RPMI7951 (cell line): ENCODE results near the gene CD28. TPM values are rescaled to one million over a fixed set of nuclear protein-coding genes. Genes with fewer than 3 reads are reported as not detected.

Source experiments
- DNase-seq: peaks from one replicate; pipeline ENCODE4 v3.0.0-alpha.2; 2012; ENCODE audit warnings: low read depth
- total RNA-seq: library from RNA; depleted of rRNA; stranded (reverse); fragments of >200 nt; shearing (Covaris generic); gene quantifications from 2 replicates; pipeline ENCODE4 v1.2.3, GENCODE V29; 2014; rRNA removed

CD28 gene
- not detected in 2 replicates for total RNA-seq

DNA sequence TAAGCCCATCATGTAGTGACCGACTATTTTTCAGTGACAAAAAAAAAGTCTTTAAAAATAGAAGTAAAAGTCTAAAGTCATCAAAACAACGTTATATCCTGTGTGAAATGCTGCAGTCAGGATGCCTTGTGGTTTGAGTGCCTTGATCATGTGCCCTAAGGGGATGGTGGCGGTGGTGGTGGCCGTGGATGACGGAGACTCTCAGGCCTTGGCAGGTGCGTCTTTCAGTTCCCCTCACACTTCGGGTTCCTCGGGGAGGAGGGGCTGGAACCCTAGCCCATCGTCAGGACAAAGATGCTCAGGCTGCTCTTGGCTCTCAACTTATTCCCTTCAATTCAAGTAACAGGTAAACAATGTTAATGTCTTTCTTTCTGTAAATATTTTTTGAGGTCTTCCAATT, at the start of gene CD28:
Gene CD28, plus strand, starts transcription at position 237 of the 400 bp plus-strand sequence. Its CDS starts 58 bp downstream, at position 295.
- peak; percentile 74 for DNase-seq

DNA sequence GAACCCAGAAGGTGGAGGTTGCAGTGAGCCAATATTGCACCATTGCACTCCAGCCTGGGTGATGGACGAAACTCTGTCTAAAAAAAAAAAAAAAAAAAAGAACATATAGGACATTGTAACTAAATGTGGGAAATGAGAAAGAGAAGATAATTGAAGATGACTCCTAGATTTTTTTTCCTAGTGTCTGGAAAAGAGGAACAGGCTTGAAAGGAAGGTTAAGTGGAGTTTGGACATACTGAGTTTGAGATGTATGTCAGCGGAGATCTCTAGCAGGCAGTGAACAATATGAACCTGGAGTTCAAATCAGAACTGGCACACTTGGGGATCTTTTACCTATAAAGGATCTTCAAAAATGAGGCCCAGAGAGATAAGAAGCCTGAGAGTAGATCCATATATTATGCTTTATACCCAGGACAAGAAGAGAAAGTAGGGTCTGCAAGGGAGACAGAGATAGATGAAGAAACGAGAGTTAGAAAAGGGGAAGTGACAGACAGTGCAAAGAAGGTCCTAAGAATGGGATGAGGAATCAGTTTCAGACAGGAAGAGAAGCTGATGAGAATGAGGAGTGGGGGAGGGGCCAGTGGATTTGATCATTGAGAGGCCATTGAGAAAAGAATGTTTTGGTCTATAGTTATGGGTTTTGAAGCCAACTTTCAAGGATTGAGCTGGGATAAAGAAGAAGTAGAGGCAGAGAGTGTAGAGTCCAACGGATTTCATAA, 46.9 kb upstream of the CD28 start:
- no peak for DNase-seq

DNA sequence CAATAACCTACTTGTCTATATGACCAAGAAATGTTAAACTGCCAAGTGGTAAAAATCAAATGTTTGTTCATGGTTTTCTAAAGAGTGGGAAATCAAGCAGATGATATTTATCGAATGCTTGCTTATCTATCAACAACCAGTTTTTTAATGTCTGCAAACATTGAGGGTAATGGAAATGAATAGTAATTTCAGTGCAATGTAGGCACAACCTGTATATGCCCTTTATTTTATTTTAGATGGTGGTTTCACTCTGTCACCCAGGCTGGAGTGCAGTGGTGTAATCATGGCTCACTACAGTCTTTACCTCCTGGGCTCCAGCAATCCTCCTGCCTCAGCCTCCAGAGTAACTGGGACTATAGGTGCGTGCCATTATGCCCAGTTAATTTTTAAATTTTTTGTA, 46.0 kb upstream of the CD28 start:
- DNase-seq = no peak

DNA sequence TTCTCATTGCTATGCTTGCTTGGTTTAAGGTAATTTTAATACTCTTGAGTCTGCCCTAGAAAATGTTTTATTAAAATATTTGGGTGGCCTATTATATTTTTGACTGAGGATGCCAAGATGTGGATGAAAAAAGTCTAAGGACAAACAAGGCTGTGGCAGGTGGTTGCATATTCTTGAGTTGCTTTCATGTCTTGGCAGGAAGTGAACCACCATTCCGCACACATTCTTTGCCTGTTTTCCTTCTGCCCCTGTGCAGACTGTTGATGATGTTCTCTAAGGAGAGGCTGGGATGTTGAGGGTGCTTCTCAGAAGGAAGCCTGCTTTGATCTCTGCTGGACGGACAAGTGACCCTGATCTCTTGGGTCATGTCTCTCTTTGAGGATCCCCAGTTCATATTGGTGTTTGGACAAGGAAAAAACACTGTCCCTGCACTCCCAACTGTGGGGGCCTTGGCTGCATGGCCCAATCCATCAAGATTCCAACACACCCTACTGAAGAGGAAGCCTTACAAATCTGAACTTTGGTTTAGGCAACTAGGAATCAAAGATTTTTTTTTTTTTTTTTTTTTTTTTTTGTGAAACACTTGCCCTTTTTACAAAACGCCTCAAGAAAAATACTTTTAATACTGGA, 45.0 kb upstream of the CD28 start:
- no peak for DNase-seq

DNA sequence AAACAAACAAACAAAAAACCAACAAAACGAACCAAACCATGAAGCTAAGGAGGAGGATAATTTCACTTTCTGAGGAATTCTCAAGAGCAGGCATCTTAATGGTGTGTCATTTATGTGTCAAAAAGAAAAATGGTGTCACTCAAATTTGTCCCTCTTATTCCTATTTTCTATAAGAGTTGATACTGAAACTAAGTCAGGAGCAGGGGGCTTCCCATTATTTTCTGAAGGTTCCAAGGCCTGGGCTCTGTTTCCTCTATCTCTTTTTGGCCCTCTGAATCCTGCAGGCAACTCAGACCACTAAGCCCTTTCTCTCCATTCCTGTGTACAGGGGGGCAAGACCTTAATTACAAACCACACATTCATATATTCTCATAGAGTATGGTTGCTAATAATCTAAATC, 44.0 kb upstream of the CD28 start:
- no peak for DNase-seq

DNA sequence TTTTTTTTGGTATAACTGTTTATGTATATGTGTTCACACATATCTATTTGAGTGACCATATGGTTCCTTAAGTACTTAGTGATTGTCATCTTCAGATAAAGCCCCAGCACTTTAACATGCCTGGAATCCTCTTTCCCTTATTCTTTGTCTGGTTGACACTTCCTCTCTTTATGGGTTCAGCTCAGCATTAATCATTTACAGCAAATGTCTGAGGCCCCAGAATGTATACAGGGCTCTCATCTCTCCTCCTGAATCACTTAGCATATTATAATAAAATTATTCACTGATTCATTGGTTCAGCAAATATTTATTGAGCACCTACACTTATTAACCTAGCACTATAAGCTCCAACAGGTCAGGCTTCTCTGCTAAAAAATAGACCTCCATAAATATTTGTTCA, 43.5 kb upstream of the CD28 start:
- DNase-seq = no peak

DNA sequence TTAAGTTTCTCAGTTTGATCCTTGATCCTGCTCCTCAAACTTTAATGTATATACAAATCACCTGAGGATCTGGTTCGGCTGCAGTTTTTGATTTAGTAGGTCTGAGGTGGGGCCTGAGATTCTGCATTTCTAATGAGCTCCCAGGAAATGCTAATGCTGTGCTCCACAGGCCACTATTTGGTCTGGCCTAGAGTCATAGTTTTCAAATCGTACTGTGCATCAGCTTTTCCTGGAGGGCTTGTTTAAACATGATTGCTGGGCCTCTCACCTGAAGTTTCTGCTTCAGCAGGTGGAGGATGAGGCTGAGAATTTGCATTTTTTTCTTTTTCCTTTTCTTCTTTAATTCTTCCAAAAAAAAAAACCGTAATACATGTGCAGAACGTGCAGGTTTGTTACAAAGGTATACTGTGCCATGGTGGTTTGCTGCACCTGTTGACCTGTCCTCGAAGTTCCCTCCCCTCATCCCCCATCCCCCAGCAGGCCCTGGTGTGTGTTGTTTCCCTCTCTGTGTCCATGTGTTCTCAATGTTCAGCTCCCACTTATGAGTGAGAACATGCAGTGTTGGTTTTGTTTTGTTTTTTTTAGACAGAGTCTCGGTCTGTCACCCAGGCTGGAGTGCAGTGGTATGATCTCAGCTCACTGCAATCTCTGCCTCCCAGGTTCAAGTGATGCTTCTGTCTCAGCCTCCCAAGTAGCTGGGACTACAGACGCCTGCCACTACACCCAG, 42.2 kb upstream of the CD28 start:
- no peak for DNase-seq

DNA sequence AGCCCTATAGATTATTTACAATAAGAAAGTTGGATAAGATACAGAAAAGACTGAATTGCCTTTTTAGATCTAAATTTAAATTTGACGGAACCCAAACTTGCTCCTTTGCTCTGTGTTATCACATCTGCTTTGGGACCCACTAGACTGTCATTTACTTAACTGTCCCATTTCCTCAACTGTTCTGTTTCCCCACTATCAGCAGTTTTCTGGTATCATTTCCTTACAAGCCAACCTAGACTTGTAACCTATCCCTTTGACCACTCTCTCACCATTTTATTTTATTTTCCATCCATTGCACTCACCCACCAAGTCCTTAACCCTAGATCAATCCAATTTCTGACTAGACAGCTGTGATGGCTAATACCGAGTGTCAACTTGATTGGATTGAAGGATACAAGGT, 38.6 kb upstream of the CD28 start:
- no peak for DNase-seq

DNA sequence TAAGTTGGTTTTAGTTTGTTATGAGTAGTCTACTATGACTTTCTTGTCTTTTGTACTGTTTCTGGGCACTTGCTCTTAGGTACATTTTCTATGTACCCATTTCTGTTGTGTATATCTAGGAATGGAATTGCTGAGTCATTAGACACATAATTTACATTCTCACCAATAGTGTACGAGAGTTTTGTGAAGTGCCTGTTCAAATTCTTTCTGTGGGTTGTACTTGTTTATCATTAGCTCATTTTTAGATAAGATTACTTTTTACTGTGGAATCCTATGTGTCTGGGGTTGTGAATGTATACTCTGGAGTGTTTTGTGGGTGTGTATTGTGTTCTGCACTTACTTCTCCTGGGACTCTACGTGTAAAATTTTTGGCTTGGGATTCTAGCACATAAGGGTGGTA, 36.6 kb upstream of the CD28 start:
- peak; percentile 20 for DNase-seq

DNA sequence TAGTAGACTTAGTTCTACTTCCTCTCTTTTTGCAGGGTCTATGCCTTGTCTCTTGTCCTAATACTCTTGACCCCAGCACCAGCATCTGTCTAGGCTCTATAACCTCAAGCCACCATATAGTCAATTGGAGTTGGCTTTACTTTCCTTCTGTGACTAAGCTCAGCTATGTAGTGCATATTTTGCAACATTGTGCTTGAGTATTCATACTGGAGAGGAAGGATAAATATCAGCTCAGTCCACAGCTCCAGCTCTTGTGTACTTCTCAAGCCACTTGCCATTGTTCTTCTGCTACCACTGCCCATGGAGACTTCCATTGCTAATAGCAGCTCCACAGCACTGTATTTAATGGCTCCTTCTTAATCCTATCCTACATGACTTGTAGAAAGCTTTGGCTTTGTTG, 35.5 kb upstream of the CD28 start:
- no peak for DNase-seq

DNA sequence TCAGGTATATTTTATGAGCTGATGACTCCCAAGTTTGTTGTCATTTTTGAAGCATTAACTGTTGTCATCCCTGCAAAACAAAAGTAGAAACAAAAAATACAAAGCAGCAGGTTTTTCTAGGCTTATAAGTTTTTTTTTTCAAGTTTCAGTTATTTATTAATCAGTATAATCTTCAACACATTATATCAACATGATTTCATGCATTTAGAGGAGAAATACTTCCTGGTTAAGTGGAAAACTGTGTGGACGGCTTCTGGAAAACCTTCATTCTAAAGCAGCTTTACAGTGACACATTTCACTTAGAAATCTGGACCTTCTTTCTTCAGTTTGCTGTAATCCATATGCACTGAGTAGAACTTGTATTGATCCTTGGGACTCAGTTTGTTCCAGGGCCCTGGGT, 34.6 kb upstream of the CD28 start:
- DNase-seq = no peak

DNA sequence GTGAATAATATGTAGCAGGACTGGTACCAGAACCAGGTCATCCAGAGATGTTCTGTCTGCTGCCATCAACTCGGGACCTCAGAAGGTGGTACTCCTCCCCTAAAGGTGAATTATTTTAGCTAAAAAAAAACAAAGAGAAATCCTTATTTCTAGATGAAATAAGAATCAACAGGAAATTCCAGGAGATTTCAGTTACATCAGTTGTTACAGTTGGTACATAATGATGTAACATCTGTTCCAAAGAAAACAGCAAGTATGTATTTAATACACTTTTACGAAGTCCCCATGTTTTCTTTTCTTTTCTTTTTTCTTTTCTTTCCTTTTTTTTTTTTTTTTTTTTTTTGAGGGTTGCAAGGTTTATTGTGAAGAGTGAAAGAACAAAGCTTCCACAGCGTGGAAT, 33.6 kb upstream of the CD28 start:
- DNase-seq = no peak

DNA sequence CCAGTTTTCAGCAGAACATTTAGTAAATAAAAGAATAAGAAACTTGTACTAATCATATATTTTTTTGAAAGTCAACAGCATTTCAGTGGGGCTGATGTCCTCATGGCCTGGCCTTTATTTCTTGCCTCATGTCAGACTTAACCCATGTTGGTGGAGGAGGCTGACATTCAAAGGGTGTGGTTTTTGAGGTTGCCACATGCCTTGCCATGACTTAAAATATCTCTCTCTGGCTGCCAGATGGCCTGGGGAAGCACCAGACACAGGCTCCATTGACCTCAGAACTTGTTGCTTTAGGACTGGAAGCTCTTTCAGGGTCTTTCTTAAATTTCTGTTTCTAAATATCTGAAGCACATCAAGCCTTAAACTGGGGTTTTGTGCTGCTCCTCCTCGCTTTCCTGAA, 32.5 kb upstream of the CD28 start:
- DNase-seq = peak; percentile 94

DNA sequence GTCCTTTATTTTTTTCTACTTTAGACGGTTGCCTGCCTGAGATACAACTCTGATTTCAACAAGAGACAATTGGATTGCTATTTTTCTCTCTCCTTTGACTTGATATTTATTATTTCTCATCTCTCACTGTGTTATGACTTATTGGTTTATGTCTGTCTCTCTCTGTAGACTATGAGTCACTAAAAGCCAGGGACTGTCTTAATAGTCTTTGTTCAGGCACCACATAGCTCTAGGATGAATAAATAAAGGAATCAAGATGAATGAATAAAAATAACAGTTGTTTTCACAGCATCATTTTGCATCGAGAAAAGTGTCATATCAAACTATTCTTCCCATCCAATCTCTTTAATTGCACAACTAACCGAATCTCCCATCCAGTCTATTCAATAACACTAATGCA, 31.4 kb upstream of the CD28 start:
- DNase-seq = peak; percentile 57

DNA sequence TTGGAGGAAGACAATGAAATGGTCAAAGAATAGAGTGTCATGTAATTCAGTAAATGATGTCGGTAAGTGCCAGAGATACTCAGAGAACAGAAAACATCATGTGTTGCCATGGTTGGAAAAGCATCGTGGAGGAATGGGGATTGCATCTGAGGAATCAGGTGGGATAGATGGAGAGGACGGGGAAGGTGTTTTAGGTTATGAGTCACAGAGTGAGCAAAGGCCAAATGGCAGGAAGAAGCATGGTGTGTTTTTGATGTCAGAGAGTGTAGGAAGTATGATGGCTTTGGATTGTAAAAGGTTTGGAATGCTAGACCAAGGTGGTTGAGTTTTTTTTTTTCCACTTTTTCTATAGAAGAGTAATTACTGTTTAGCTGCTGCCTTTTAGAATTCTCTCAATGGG, 27.5 kb upstream of the CD28 start:
- DNase-seq = peak; percentile 27

DNA sequence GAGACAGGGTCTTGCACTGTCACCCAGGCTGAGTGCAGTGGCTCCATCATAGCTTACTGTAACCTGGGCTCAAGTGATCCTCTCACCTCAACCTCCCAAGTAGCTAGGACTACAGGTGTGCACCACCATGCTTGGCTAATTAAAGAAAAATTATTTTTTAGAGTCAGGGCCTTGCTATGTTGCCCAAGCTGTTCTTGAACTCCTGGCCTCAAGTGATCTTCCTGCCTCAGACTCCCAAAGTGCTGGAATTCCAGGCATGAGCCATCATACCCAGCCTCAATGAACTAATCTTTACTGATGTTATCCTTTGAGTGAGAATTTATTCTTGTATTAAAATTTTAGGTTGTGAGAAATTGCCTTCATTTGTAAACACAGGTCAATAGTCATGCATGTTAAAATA, 27.0 kb upstream of the CD28 start:
- DNase-seq = no peak

DNA sequence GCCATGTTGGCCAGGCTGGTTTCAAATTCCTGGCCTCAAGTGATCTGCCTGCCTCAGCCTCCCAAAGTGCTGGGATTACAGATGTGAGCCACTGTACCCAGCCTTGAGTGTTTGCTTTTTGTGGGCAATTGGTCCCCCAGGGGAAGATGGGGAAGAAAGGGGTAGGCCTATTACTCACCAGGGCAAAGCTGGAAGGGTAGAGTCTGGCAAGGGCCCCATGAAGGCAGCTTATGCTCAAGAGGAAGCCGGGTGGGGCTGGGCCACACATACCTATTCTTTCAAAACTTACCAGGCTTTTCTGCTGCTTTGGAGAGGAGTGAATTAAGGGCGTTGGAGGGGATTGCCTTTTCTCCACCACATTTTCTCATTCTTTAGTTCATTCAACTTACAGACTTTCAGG, 24.5 kb upstream of the CD28 start:
- DNase-seq = peak; percentile 83

DNA sequence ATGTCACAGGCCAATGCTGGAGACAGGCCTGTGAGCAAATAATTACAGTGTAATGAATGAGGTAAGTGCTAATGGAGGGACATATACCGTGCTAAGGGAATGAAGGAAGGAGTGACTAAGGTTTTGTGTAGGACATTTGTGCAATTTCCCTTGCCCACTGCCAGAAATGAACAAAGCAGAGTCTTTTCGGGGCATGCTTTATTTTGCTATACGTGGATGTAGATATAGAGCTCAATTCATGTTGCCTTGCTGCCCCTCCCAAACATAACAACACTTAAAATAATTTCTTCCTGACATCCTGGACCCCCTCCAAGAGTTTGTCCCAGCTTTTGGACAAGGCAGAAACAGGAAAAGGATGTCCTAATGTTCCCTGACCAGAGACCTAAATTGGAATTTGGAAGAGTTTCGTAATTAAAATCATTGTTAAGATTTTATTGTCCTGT, 23.7 kb upstream of the CD28 start:
- DNase-seq = peak; percentile 69

DNA sequence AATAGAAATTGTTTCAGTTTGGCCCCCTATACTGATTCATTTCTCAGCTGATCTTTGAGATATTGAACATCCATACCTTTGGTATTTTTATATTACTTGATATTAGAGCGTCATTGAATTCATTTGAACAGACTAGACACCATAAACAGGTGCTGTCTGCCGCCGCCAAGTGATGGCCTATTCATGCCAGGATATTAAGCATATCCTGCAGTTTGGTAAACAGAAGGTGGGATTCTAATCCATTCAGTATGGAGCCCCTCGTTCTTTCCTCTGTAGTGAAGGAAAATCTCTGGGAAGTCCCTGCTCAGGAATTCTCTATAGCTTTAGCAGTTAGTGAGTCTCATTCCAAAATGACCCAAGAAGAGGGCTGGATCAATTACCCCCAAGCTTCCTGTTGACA, 23.0 kb upstream of the CD28 start:
- DNase-seq = no peak

DNA sequence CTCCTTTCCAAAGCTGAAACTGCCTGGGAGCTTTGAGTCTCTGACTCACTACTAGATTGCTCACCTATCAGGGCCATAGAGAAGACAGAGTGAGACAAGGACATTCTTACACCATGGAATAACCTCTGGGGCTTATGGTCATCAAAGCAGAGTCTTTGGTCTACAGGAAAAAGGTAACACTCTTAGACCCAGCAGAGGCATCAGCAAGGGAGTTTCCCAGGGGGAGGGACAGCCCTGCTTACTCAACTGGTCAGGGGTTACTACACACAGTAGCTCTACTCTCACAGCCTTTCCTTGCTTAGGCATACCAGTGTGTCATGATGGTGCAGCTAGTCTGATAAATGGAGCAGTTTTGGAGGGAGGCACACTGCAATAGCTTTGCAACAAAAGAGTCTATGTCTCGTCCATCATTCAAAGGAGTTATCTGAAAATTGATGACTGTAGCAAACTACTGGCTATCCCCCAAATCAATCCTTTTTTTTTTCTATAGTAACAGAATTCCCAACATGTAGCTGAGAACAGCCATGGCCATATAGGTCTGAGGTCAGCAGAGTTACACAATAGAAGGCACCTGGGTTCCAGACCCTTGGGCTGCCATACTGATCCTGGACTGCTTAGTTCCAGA, 22.4 kb upstream of the CD28 start:
- DNase-seq = peak; percentile 88

DNA sequence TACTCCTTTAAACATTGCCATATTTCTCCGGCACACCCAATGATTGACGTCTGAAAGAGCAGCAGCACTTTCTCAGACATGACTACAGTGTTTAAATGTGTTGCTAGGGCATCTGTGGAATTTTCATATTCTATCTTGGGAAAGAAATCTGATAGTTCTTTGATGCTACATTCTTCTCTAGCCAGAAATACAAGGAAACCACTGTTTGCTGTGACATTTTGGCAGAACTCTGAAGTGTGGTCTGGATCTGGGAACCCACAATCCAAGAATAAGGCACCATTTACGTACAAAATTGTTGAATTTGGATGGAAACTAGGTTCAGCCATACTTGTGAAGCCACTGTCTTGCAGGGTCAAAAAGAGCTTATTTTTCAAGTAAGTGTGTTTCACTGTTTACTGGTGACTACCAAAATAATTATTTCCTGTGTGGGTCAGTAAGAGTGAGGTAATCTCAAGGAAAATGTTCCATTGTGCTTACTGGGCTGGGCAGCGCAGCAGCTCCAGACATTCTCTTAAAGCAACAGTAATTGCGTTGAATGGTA, 21.3 kb upstream of the CD28 start:
- peak; percentile 89 for DNase-seq

DNA sequence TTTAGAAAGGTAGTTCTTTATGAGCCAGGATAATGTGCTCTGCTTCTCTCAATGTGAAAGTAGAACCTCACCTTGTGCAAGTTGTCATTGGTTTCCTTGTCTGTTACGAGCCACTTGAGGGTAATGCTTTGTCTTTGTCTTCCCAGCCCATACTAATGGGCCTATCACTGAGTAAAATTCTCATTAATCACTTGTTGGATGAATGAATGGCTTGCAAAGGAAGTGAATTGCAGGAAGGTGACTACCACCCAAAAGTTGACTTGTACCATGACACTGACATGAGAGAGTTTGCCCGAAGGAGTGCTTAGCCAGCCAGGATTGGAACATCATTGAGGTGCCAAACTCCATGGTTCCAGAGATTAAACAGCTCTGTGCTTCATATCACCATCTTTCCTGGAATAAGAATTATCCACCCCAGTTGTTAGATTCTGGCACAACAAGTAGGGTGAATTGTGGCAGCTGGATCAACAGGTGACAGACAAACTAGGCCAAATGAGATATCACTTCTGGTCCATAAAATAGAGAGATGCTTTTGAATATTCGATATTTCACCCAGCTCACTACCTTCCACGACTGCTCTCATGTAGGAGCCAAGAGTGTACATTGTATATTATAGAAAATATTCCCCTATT, 20.5 kb upstream of the CD28 start:
- DNase-seq = peak; percentile 15
